ENCODE data around the gene RPP14. TPM values are rescaled to one million over a fixed set of nuclear protein-coding genes. Genes with fewer than 3 reads are reported as not detected.

The RPP14 gene
- polyA plus RNA-seq, 1 donor = 21.5 TPM

DNA sequence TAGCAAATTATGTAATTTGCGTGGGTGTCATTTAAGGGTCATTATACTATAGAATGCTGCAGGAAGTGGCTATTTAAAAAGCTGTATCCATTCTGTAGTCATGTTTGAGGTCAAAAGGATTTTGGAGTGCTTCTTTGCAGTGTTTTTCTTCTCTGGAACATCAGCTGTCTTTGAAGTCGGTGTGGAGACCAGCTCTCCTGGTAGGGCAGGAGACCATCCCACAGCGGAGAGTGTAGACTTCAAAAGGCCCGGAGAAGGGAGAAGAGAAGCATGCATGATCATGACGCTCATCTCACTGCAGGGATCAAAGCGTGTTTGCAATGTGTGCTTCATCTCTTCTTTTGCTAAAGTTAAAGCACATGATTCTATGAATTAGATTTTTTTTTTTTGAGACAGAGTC, 46.6 kb downstream of the RPP14 start:
- Histone ChIP-seq H3K27ac (ENCODE audit: low read length) (no peak overlapping the region), H3K27me3 (ENCODE audit: control insufficient read depth, insufficient read depth, low read length) (no peaks in the 10 kb centered on the region), H3K36me3 (ENCODE audit: control insufficient read depth, insufficient read depth, low read length) (no peaks in the 10 kb centered on the region), H3K4me3 (ENCODE audit: low read length) (no peak overlapping the region), H3K9me3 (ENCODE audit: control insufficient read depth, low read depth, low read length) (no peaks in the 10 kb centered on the region), H3K4me1 (ENCODE audit: control insufficient read depth, insufficient read depth, low read length) (peaks cover 3% of the 10 kb centered on the region)
- no peak for DNase-seq
- 86% methylated on average over 1 of the region's 6 CpGs for WGBS (ENCODE audit: insufficient coverage, low lambda C conversion rate)

DNA sequence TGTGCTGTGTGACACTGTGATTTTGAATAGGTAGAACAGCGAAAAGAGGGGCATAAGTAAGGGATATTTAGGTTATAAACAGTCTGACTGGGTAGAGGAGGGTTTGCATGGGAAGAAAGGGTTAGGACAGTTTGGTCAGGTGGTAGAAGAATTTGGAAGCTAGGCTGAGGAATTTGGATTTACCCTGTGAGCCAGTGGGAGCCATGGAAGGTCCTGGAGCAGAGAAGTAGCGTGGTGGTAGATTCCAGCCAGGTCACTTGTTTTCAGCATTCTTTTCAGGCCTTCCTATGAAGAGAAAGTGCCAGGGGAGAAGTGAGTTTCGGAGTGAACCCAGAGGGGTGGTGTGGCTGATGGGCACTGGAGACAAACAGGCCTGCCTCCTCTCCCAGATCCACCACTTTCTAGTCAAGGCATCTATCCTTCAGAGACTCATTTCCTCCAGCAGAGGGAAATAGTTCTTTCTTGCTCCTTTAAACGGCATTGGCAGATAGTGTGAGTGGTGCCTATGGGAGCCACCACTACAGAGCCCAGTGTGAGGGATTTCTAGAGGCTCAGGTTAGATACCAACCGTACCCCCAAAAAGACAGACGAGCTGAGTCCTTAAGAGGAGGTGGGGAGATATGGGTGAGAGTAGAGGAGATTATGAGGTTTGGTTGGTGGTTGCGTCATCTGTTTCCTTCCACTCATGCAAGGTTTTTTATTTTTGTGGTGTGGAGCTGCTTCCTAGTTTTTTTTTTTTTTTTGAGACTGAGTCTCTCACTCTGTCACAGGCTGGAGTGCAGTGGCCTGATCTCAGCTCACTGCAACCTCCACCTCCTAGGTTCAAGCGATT, 47.9 kb downstream of the RPP14 start:
- H3K4me3 ChIP-seq (ENCODE audit: low read length) = no peak overlapping the region
- peaks cover 3% of the 10 kb centered on the region for H3K4me1 ChIP-seq (ENCODE audit: control insufficient read depth, insufficient read depth, low read length)
- no peak overlapping the region for H3K27ac ChIP-seq (ENCODE audit: low read length)

DNA sequence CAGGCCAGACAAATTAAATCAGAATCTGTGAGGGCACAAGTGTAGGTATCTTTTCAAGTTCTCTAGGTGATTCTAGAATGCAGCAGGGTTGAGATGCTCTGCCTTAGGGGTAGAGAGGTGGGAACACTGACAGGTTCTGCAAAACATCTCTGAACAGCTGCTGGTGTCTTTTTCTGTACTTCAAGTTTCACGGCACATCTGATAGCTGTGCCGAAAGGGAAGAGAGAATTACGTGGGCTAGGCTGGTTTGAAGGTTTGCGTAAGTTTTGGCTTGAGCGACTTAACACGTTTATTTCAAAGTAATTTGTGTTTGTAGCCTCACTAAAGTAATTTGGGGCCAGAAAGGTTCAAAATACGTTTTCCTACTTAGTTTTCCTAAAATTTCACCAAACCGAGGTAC, 49.1 kb downstream of the RPP14 start:
- no peaks in the 10 kb centered on the region for H3K27me3 ChIP-seq (ENCODE audit: control insufficient read depth, insufficient read depth, low read length)
- 92% methylated on average over 2 of the region's 8 CpGs for WGBS (ENCODE audit: insufficient coverage, low lambda C conversion rate)
- H3K4me1 ChIP-seq (ENCODE audit: control insufficient read depth, insufficient read depth, low read length) = peaks cover 3% of the 10 kb centered on the region
- no peak overlapping the region for H3K27ac ChIP-seq (ENCODE audit: low read length)
- DNase-seq = no peak
- H3K9me3 ChIP-seq (ENCODE audit: control insufficient read depth, low read depth, low read length) = no peaks in the 10 kb centered on the region
- no peak overlapping the region for H3K4me3 ChIP-seq (ENCODE audit: low read length)
- H3K36me3 ChIP-seq (ENCODE audit: control insufficient read depth, insufficient read depth, low read length) = no peaks in the 10 kb centered on the region

More for the DNA sequence above, 47.9 kb downstream of the RPP14 start:
- no peak for DNase-seq
- no CpG with 5 or more reads among the region's 8 CpGs for WGBS (ENCODE audit: insufficient coverage, low lambda C conversion rate)
- no peaks in the 10 kb centered on the region for H3K36me3 ChIP-seq (ENCODE audit: control insufficient read depth, insufficient read depth, low read length)
- H3K9me3 ChIP-seq (ENCODE audit: control insufficient read depth, low read depth, low read length) = no peaks in the 10 kb centered on the region
- H3K27me3 ChIP-seq (ENCODE audit: control insufficient read depth, insufficient read depth, low read length) = no peaks in the 10 kb centered on the region

DNA sequence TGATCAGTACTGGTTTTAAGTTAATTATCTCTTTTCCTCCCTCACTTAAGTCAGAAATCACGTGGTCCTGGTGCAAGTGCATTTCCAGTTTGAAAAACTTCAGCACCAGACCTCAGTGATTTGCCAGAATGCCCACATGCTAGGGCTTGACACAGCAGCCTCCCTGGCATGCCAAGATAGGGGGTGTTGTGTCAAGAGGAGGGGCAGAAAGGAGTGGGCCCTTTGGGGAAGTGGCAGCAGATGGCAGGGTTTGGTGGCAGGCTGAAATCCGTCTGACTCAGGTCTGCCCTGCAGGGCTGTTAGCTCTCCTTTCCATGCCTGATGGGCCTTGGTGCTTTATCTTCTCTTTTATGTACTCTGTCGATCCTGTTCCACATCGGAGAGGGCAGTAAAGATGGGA, 50.0 kb downstream of the RPP14 start:
- DNase-seq = peak in 1 of 2 donors; percentile 10
- H3K27me3 ChIP-seq (ENCODE audit: control insufficient read depth, insufficient read depth, low read length) = no peaks in the 10 kb centered on the region
- no CpG with 5 or more reads among the region's 4 CpGs for WGBS (ENCODE audit: insufficient coverage, low lambda C conversion rate)
- no peaks in the 10 kb centered on the region for H3K9me3 ChIP-seq (ENCODE audit: control insufficient read depth, low read depth, low read length)
- no peak overlapping the region for H3K27ac ChIP-seq (ENCODE audit: low read length)
- no peaks in the 10 kb centered on the region for H3K36me3 ChIP-seq (ENCODE audit: control insufficient read depth, insufficient read depth, low read length)
- H3K4me1 ChIP-seq (ENCODE audit: control insufficient read depth, insufficient read depth, low read length) = peaks cover 3% of the 10 kb centered on the region
- H3K4me3 ChIP-seq (ENCODE audit: low read length) = no peak overlapping the region

DNA sequence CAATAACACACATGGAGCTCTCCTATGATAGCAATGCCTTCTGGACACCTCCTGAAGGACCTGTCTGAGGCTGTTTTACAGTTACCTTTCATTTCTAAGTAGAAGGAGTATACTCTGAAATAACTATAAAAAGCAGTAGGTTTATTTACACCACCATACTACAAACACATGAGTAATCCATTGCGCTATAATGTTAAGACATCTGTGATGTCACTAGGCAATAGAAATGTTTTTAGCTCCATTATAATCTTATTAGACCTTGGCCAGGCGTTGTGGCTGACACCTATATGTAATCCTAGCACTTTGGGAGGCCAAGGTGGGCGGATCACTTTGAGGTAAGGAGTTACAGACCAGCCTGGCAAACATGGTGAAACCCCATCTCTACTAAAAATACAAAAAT, 51.4 kb downstream of the RPP14 start:
- H3K4me1 ChIP-seq (ENCODE audit: control insufficient read depth, insufficient read depth, low read length) = peaks cover 3% of the 10 kb centered on the region
- no peak for DNase-seq
- H3K27ac ChIP-seq (ENCODE audit: low read length) = no peak overlapping the region
- no peaks in the 10 kb centered on the region for H3K27me3 ChIP-seq (ENCODE audit: control insufficient read depth, insufficient read depth, low read length)
- no peaks in the 10 kb centered on the region for H3K36me3 ChIP-seq (ENCODE audit: control insufficient read depth, insufficient read depth, low read length)
- no peak overlapping the region for H3K4me3 ChIP-seq (ENCODE audit: low read length)
- WGBS (ENCODE audit: insufficient coverage, low lambda C conversion rate) = no CpG with 5 or more reads among the region's 3 CpGs
- H3K9me3 ChIP-seq (ENCODE audit: control insufficient read depth, low read depth, low read length) = no peaks in the 10 kb centered on the region

DNA sequence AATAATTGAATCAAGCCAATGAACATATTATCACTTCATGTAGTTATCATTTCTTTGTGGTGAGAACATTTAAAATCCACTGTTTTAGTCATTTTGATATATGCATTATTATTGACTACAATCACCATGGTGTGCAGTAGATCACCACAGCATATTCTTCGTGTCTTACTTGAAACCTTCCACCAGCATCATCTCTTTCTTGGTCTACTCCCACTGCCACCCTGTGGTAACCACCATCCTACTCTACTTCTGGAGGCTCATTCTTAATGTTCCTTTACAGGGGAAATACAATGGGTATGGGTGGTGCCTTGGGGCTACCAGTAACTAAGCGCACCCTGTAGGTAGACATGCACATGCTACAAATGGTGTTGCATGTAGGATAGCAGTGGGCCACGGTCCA, 52.0 kb downstream of the RPP14 start:
- no peak for DNase-seq
- Histone ChIP-seq H3K9me3 (ENCODE audit: control insufficient read depth, low read depth, low read length) (no peaks in the 10 kb centered on the region), H3K27me3 (ENCODE audit: control insufficient read depth, insufficient read depth, low read length) (no peaks in the 10 kb centered on the region), H3K4me1 (ENCODE audit: control insufficient read depth, insufficient read depth, low read length) (peaks cover 3% of the 10 kb centered on the region), H3K27ac (ENCODE audit: low read length) (no peak overlapping the region), H3K4me3 (ENCODE audit: low read length) (no peak overlapping the region), H3K36me3 (ENCODE audit: control insufficient read depth, insufficient read depth, low read length) (no peaks in the 10 kb centered on the region)
- WGBS (ENCODE audit: insufficient coverage, low lambda C conversion rate) = no CpG with 5 or more reads among the region's 3 CpGs

DNA sequence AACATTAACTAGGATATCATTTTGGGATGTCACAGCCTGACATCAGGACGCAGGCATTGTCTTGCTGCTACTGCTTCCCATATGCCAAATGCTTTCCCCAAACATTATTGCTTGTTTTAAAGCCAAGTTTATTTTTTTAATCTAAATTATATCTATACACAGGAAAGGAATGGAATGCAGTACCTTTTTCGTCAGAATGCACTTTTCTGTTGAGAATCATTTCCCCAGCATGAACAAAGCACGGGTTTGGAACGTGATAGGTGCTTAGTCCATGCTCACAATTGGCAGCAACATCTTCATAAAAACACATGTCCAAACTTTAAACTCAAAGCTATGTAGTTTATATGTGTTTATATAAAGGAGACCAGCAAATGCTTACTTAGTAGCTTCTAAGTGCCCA, 52.8 kb downstream of the RPP14 start:
- no peak overlapping the region for H3K4me3 ChIP-seq (ENCODE audit: low read length)
- 80% methylated on average over 2 of the region's 4 CpGs for WGBS (ENCODE audit: insufficient coverage, low lambda C conversion rate)
- no peaks in the 10 kb centered on the region for H3K27me3 ChIP-seq (ENCODE audit: control insufficient read depth, insufficient read depth, low read length)
- DNase-seq = no peak
- no peaks in the 10 kb centered on the region for H3K36me3 ChIP-seq (ENCODE audit: control insufficient read depth, insufficient read depth, low read length)
- no peak overlapping the region for H3K27ac ChIP-seq (ENCODE audit: low read length)
- peaks cover 3% of the 10 kb centered on the region for H3K4me1 ChIP-seq (ENCODE audit: control insufficient read depth, insufficient read depth, low read length)
- no peaks in the 10 kb centered on the region for H3K9me3 ChIP-seq (ENCODE audit: control insufficient read depth, low read depth, low read length)

DNA sequence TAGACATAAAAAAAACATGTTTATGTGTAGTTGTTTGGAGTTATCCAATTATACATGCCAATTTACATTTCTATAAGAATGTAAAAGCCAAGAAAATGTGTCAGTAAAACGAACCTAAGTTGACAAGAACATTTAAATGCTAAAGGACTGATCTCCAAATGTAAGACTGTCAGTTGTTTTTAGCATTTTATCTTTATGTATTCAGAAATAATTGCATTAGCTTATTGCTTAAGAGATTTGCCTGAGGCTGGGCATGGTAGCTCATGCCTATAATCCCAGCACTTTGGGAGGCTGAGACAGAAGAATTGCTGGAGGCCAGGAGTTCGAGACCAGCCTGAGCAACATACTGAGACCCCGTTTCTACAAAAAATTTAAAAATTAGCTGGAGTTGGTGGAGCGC, 53.6 kb downstream of the RPP14 start:
- no peaks in the 10 kb centered on the region for H3K27me3 ChIP-seq (ENCODE audit: control insufficient read depth, insufficient read depth, low read length)
- no peak for DNase-seq
- 33% methylated on average over 1 of the region's 4 CpGs for WGBS (ENCODE audit: insufficient coverage, low lambda C conversion rate)
- no peaks in the 10 kb centered on the region for H3K36me3 ChIP-seq (ENCODE audit: control insufficient read depth, insufficient read depth, low read length)
- H3K4me1 ChIP-seq (ENCODE audit: control insufficient read depth, insufficient read depth, low read length) = peaks cover 3% of the 10 kb centered on the region
- H3K4me3 ChIP-seq (ENCODE audit: low read length) = no peak overlapping the region
- H3K9me3 ChIP-seq (ENCODE audit: control insufficient read depth, low read depth, low read length) = no peaks in the 10 kb centered on the region
- H3K27ac ChIP-seq (ENCODE audit: low read length) = no peak overlapping the region

DNA sequence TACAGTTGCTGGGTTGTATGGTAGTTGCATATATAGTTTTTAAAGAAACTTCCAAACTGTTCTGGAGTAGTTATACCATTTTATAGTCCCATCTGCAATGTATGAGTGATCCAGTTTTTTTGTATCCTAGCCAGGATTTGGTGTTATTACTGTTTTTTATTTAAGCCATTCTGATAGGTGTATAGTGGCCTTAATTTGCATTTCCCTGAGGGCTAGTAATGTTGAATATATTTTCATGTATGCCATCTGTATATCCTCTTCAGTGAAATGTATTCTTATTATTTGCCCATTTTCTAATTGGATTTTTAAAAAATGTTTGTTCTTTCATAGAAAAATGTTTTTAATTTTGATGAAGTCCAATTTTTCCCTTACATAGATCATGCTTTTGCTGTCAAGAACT, 55.8 kb downstream of the RPP14 start:
- no peak overlapping the region for H3K27ac ChIP-seq (ENCODE audit: low read length)

DNA sequence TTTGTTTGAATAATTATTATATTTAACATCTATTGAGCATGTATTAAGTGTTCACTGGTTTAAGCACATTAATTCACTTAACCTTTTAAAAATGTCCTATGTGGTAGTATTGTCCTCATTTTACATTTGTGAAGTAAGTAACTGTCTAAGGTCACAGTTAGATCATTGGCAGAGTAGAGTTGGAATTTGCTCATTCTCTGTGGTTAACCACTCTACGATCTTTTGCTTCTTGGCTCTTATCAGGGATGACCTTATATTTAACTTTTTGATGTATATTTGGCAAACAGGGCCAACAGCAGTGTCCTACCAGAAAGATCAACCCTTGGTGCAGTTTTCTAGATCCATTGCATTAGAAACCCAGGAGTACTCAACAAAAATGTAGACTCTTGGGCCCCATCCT, 60.7 kb downstream of the RPP14 start:
- no peak for DNase-seq
- no peak overlapping the region for H3K27ac ChIP-seq (ENCODE audit: low read length)
- H3K27me3 ChIP-seq (ENCODE audit: control insufficient read depth, insufficient read depth, low read length) = no peaks in the 10 kb centered on the region
- H3K4me3 ChIP-seq (ENCODE audit: low read length) = no peak overlapping the region
- H3K36me3 ChIP-seq (ENCODE audit: control insufficient read depth, insufficient read depth, low read length) = peaks cover 2% of the 10 kb centered on the region
- no peaks in the 10 kb centered on the region for H3K4me1 ChIP-seq (ENCODE audit: control insufficient read depth, insufficient read depth, low read length)
- WGBS (ENCODE audit: insufficient coverage, low lambda C conversion rate) = no CpG with 5 or more reads among the region's 1 CpG
- no peaks in the 10 kb centered on the region for H3K9me3 ChIP-seq (ENCODE audit: control insufficient read depth, low read depth, low read length)

More for the DNA sequence above, 55.8 kb downstream of the RPP14 start:
- Histone ChIP-seq H3K4me1 (ENCODE audit: control insufficient read depth, insufficient read depth, low read length) (no peaks in the 10 kb centered on the region), H3K27me3 (ENCODE audit: control insufficient read depth, insufficient read depth, low read length) (no peaks in the 10 kb centered on the region), H3K36me3 (ENCODE audit: control insufficient read depth, insufficient read depth, low read length) (no peaks in the 10 kb centered on the region), H3K4me3 (ENCODE audit: low read length) (no peak overlapping the region), H3K9me3 (ENCODE audit: control insufficient read depth, low read depth, low read length) (no peaks in the 10 kb centered on the region)
- no peak for DNase-seq

DNA sequence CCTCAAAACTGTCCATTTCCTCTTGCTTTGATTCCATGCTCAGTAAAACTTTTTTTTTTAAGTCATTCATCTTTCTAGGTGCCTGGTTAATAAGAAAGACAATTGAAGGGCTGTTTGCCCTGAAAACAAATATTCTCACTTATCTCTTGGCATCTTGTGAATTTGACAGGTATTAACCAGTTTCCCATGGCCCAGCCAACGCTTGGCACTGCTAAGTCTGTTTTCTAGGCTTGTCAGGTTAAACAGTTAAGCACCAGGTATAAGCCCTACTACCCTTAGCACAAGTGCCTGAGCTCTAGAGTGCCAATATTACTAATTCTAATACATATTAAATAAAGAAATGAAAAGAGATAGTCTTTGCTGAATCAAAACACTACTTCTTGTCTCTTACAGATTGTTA, 63.0 kb downstream of the RPP14 start:
- no peak overlapping the region for H3K4me3 ChIP-seq (ENCODE audit: low read length)
- H3K9me3 ChIP-seq (ENCODE audit: control insufficient read depth, low read depth, low read length) = no peaks in the 10 kb centered on the region
- H3K27ac ChIP-seq (ENCODE audit: low read length) = no peak overlapping the region
- H3K36me3 ChIP-seq (ENCODE audit: control insufficient read depth, insufficient read depth, low read length) = peaks cover 2% of the 10 kb centered on the region
- H3K27me3 ChIP-seq (ENCODE audit: control insufficient read depth, insufficient read depth, low read length) = no peaks in the 10 kb centered on the region
- no peak for DNase-seq
- WGBS (ENCODE audit: insufficient coverage, low lambda C conversion rate) = 80% methylated on average over 1 of the region's 1 CpG
- H3K4me1 ChIP-seq (ENCODE audit: control insufficient read depth, insufficient read depth, low read length) = no peaks in the 10 kb centered on the region

Data from large intestine (tissue), 3 donors.